A549 (cell line): ENCODE measurements around the gene GPSM1. TPM values are rescaled to one million over a fixed set of nuclear protein-coding genes. Genes with fewer than 3 reads are reported as not detected.

Source experiments
- ATAC-seq, 2 experiments: fragments of 200-7000 bp in 1 of 2; fragments of >200 bp in 1 of 2; cut with Nextera tagmentation in 1 of 2; cut with Tn5 transposase in 1 of 2; 3 replicates each; pipeline versions ENCODE4 v1.8.0 to v1.9.1; 2018 to 2020; ENCODE audit warnings: mild to moderate bottlenecking in 1 of 2, moderate library complexity in 1 of 2
- CTCF ChIA-PET: fragments of 300-600 bp; sonication (Branson Sonifier 250); formaldehyde crosslinking; extraction: SDS; loops from one replicate; lab custom pipeline; 2021; ENCODE audit warnings: antibody characterized with exemption, inconsistent platforms; lab: Yijun Ruan, JAX
- POLR2A ChIA-PET: fragments of 350-600 bp; formaldehyde crosslinking; extraction: SDS; loops from one replicate; lab custom pipeline; 2021; ENCODE audit warnings: antibody characterized with exemption, inconsistent platforms; lab: Yijun Ruan, JAX
- DNase-seq, 2 experiments: peaks; one replicate each; pipeline versions ENCODE4 v3.0.0 to v3.0.0-alpha.2; 2011 to 2016; ENCODE audit warnings: low read depth in 1 of 2, low spot score in 1 of 2
- FAIRE-seq: peaks from 2 replicates; lab custom pipeline; 2011; peaks lifted over from hg19 to GRCh38; lab: Jason Lieb, UNC
- H3K27ac ChIP-seq, 2 experiments: fragments of >200 bp; sonication (Bioruptor Twin); formaldehyde crosslinking; 3 replicates each; pipeline ENCODE4 v1.5.1; 2016 to 2017
- H3K4me1 ChIP-seq: fragments of >200 bp; sonication (Bioruptor Twin); formaldehyde crosslinking; 3 replicates; pipeline ENCODE4 v1.6.1; 2016
- H3K4me2 ChIP-seq: fragments of >200 bp; sonication (Bioruptor Twin); formaldehyde crosslinking; 3 replicates; pipeline ENCODE4 v1.6.1; 2016
- H3K4me3 ChIP-seq: fragments of >200 bp; sonication (Bioruptor Twin); formaldehyde crosslinking; 3 replicates; pipeline ENCODE4 v1.5.1; 2016
- H3K9me3 ChIP-seq: fragments of >200 bp; sonication (Bioruptor Twin); formaldehyde crosslinking; 3 replicates; pipeline ENCODE4 v1.6.1; 2016
- CBX2 ChIP-seq: fragments of 200-600 bp; sonication (generic); IDR thresholded peaks from 2 replicates; pipeline ENCODE4 v1.6.1; 2016; ENCODE audit warnings: low read depth, mild to moderate bottlenecking, borderline replicate concordance
- CHD2 ChIP-seq: fragments of 150-350 bp; IDR thresholded peaks from 2 replicates; pipeline ENCODE4 v1.6.1; 2014; ENCODE audit warnings: low read length; ENCODE audit not compliant: partially characterized antibody
- CHD4 ChIP-seq: fragments of 200-600 bp; sonication (generic); IDR thresholded peaks from 2 replicates; pipeline ENCODE4 v1.6.1; 2016; ENCODE audit warnings: antibody characterized with exemption, mild to moderate bottlenecking, borderline replicate concordance
- E2F6 ChIP-seq: IDR thresholded peaks from 2 replicates; pipeline ENCODE4 v1.6.1; 2012; ENCODE audit warnings: low read depth, borderline replicate concordance
- EP300 ChIP-seq, 2 experiments: fragments of >200 bp; sonication (Bioruptor Twin); formaldehyde crosslinking; IDR thresholded peaks; 2 replicates in 1 of 2; 3 replicates in 1 of 2; pipeline ENCODE4 v1.6.1; 2016 to 2017
- FOSL2 ChIP-seq, 2 experiments: fragments of 450-650 bp in 1 of 2; fragments of >200 bp in 1 of 2; sonication (Bioruptor Twin) in 1 of 2; formaldehyde crosslinking; IDR thresholded peaks; 2 replicates each; pipeline versions ENCODE4 v1.5.0 to v1.6.1; 2016 to 2020; ENCODE audit warnings: mild to moderate bottlenecking in 1 of 2, moderate library complexity in 1 of 2
- FOXS1 ChIP-seq: fragments of 250-450 bp; sonication (Bioruptor Pico); IDR thresholded peaks from 2 replicates; pipeline ENCODE4 v1.5.0; 2020; ENCODE audit warnings: mild to moderate bottlenecking, moderate library complexity
- HDAC2 ChIP-seq: fragments of 200-600 bp; sonication (generic); IDR thresholded peaks from 2 replicates; pipeline ENCODE4 v1.6.1; 2016
- HEYL ChIP-seq: fragments of 250-450 bp; sonication (Bioruptor Pico); IDR thresholded peaks from 2 replicates; pipeline ENCODE4 v1.8.0; 2021; ENCODE audit warnings: mild to moderate bottlenecking, moderate library complexity
- HMGXB4 ChIP-seq: fragments of 250-450 bp; sonication (Bioruptor Pico); IDR thresholded peaks from 2 replicates; pipeline ENCODE4 v1.5.0; 2021; ENCODE audit warnings: mild to moderate bottlenecking, moderate library complexity, borderline replicate concordance
- HOXA7 ChIP-seq: fragments of 250-450 bp; sonication (Bioruptor Pico); IDR thresholded peaks from 2 replicates; pipeline ENCODE4 v1.5.0; 2020; ENCODE audit warnings: mild to moderate bottlenecking, moderate library complexity
- MAFK ChIP-seq: fragments of 450-650 bp; IDR thresholded peaks from 2 replicates; pipeline ENCODE4 v1.6.1; 2014; ENCODE audit not compliant: partially characterized antibody
- NR3C1 ChIP-seq: fragments of >200 bp; sonication (Bioruptor Twin); formaldehyde crosslinking; IDR thresholded peaks from 3 replicates; pipeline ENCODE4 v1.6.1; 2017
- PBX3 ChIP-seq: IDR thresholded peaks from 2 replicates; pipeline ENCODE4 v1.6.1; 2012
- POLR2AphosphoS2 ChIP-seq: conservative IDR thresholded peaks from 2 replicates; pipeline ENCODE4 v1.6.1; 2012; ENCODE audit warnings: low read length, improper control_type of control experiment, inconsistent platforms
- RAD21 ChIP-seq, 2 experiments: fragments of >200 bp in 1 of 2; sonication (Bioruptor Twin) in 1 of 2; formaldehyde crosslinking in 1 of 2; IDR thresholded peaks in 1 of 2; conservative IDR thresholded peaks in 1 of 2; 2 replicates in 1 of 2; 3 replicates in 1 of 2; pipeline ENCODE4 v1.6.1; 2012 to 2018; ENCODE audit warnings: inconsistent platforms in 1 of 2
- RFX5 ChIP-seq: fragments of 450-650 bp; IDR thresholded peaks from 2 replicates; pipeline ENCODE4 v1.7.1; 2014; ENCODE audit warnings: antibody characterized with exemption, mild to moderate bottlenecking, moderate library complexity
- SMC3 ChIP-seq: fragments of >200 bp; sonication (Bioruptor Twin); formaldehyde crosslinking; IDR thresholded peaks from 3 replicates; pipeline ENCODE4 v1.6.1; 2018; ENCODE audit warnings: inconsistent platforms
- TFCP2L1 ChIP-seq: fragments of 250-450 bp; sonication (Bioruptor Pico); IDR thresholded peaks from 2 replicates; pipeline ENCODE4 v1.5.0; 2021; ENCODE audit warnings: mild to moderate bottlenecking
- ZFP36 ChIP-seq: fragments of 450-650 bp; IDR thresholded peaks from 2 replicates; pipeline ENCODE4 v1.6.1; 2014; ENCODE audit warnings: borderline replicate concordance; ENCODE audit not compliant: partially characterized antibody
- ZSCAN20 ChIP-seq: fragments of 250-450 bp; sonication (Bioruptor Pico); IDR thresholded peaks from 2 replicates; pipeline ENCODE4 v1.8.0; 2022; ENCODE audit warnings: mild to moderate bottlenecking, moderate library complexity
- WGBS: methylation state at CpG from one replicate; pipeline ENCODE4 v1.1.6; 2017; ENCODE audit errors: missing lambda C conversion rate; 5-methylcytosine and 5-hydroxymethylcytosine counted together
- polyA plus RNA-seq, 4 experiments: library from polyadenylated mRNA; depleted of rRNA in 3 of 4; stranded (reverse); fragments of >200 nt; fragmentation: RNase III in 1 of 4; extraction: RNeasy Plus Mini Kit Qiagen cat#74134 plus additional on column Dnase treatment in 1 of 4; gene quantifications; 2 replicates in 3 of 4; 3 replicates in 1 of 4; pipeline ENCODE4 v1.2.3, GENCODE V29; 2011 to 2017
- TF ChIP-seq, protein P1 (sequence below): IDR thresholded peaks from 2 replicates; pipeline ENCODE4 v1.6.1; 2012

Gene GPSM1
- polyA plus RNA-seq, 2 of the 4 experiments (the other 2 are of a cell fraction), result 2.1 to 8.8 TPM

- no peaks in the 10 kb centered on the region for H3K9me3 ChIP-seq
- no peak overlapping the region for H3K4me3 ChIP-seq
- no peak for ATAC-seq
- CTCF ChIA-PET, result no interaction called here
- no peak overlapping the region for H3K4me2 ChIP-seq
- TF ChIP-seq CHD4 (0 out of 2 replicates have a peak, but pooled peaks have one; percentile 19), MAFK (no peak)
- TF ChIP-seq, all 56 proteins: peak for 1
- Histone ChIP-seq H3K27ac (no peak overlapping the region), H3K4me1 (peaks cover 8% of the 10 kb centered on the region; the same call in 2 of the 3 replicates)
- FAIRE-seq, result no peak
- WGBS, result 60% methylated on average over 4 of the region's 4 CpGs
- POLR2A ChIA-PET, result no interaction called here
- no peak for DNase-seq
Measured at GRCh38 chr9:136307215-136307750, 20.1 kb upstream of the GPSM1 start.

DNA sequence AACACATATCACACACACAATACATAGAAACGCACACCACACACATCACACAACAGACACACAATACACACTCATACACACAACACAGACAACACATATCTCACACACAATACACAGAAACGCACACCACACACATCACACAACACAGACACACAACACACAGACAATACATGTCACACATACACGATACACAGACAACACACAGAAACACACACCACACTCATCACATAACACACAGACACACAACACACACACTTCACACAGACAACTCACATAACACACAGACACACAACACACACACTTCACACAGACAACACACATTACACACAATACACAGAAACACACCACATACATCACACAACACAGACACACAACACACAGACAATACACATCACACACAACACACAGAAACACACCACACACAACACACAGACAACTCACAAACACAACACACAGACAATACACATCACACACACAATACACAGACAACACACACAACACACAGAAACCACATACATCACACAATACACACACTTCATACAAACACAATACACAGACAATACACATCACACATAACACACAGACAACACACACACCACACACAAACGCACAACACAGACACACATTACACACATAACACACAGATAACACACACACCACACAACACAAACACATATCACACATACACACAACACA lies 19.2 kb upstream of the GPSM1 start:
- FAIRE-seq (no peak), ATAC-seq (no peak)
- H3K4me2 ChIP-seq, result no peak overlapping the region
- WGBS, result 48% methylated on average over 3 of the region's 4 CpGs
- TF ChIP-seq HEYL, result no peak
- TF ChIP-seq, all 56 proteins: peak for 0
- ChIA-PET POLR2A (no interaction called here), CTCF (no interaction called here)
- Histone ChIP-seq H3K9me3 (no peaks in the 10 kb centered on the region), H3K4me3 (no peak overlapping the region), H3K27ac (no peak overlapping the region), H3K4me1 (peaks cover 8% of the 10 kb centered on the region; the same call in 2 of the 3 replicates)
- no peak for DNase-seq

- POLR2A ChIA-PET, result no interaction called here
- CTCF ChIA-PET, result no interaction called here
- no peak for ATAC-seq
- FAIRE-seq, result no peak
- Histone ChIP-seq H3K4me1 (peaks cover 8% of the 10 kb centered on the region; the same call in 2 of the 3 replicates), H3K4me3 (no peak overlapping the region)
- no peak for DNase-seq
- no peak for TF ChIP-seq FOSL2 (IDR thresholded peaks at IDR 0.05)
- no peak for TF ChIP-seq FOSL2 (CRISPR knock-in tag; IDR thresholded peaks at IDR 0.05)
- no peak for TF ChIP-seq NR3C1
- no peak for TF ChIP-seq MAFK
- TF ChIP-seq EP300 (IDR thresholded peaks at IDR 0.05), result no peak
- no peak for TF ChIP-seq SMC3
- TF ChIP-seq E2F6, result no peak
- TF ChIP-seq FOXS1 (CRISPR knock-in tag), result no peak
- no peak for TF ChIP-seq HOXA7 (CRISPR knock-in tag)
- no peak for TF ChIP-seq ZFP36
- TF ChIP-seq TFCP2L1 (CRISPR knock-in tag), result no peak
- no peak for TF ChIP-seq ZSCAN20 (CRISPR knock-in tag)
- no peak for TF ChIP-seq HMGXB4 (CRISPR knock-in tag)
- TF ChIP-seq, all 56 proteins: peak for 0
- no peaks in the 10 kb centered on the region for H3K9me3 ChIP-seq
- no peak overlapping the region for H3K27ac ChIP-seq
- H3K4me2 ChIP-seq, result no peak overlapping the region
Measured at GRCh38 chr9:136308702-136309053, 18.7 kb upstream of the GPSM1 start.

GRCh38 chr9:136309101-136309801 lies 18.1 kb upstream of the GPSM1 start:
- DNase-seq, result no peak
- Histone ChIP-seq H3K4me1 (peaks cover 8% of the 10 kb centered on the region; the same call in 2 of the 3 replicates), H3K27ac (no peak overlapping the region), H3K4me2 (no peak overlapping the region), H3K9me3 (peaks cover under 1% of the 10 kb centered on the region; the same call in 1 of the 3 replicates), H3K4me3 (no peak overlapping the region)
- ATAC-seq, result no peak
- no peak for FAIRE-seq
- ChIA-PET POLR2A (no interaction called here), CTCF (no interaction called here)
- TF ChIP-seq POLR2AphosphoS2 (no peak), PBX3 (no peak), HDAC2 (no peak), RFX5 (no peak), CHD2 (no peak), CBX2 (no peak), RAD21 (conservative IDR thresholded peaks at IDR 0.05 in 1 of 2, IDR thresholded peaks at IDR 0.05 in 1 of 2) (no peak)
- TF ChIP-seq, protein P1, sequence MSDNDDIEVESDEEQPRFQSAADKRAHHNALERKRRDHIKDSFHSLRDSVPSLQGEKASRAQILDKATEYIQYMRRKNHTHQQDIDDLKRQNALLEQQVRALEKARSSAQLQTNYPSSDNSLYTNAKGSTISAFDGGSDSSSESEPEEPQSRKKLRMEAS, result no peak
- 69% methylated on average over 8 of the region's 22 CpGs for WGBS
